ENCODE data around the gene AK6.
"Not testable (repeated sequence)": the region's sequence is repeated elsewhere in the genome, so short reads cannot be mapped to it uniquely, and the experiment has no call there.

Gene AK6

GRCh38 chr5:69335341-69335935 is 33.9 kb downstream of the AK6 start:
- DNase-seq (ENCODE audit: low spot score), result no peak

GRCh38 chr5:69334793-69335268 is 34.5 kb downstream of the AK6 start:
- DNase-seq (ENCODE audit: low spot score), result peak; percentile 76

GRCh38 chr5:69333668-69334315 is 35.5 kb downstream of the AK6 start:
- not testable (repeated sequence) for DNase-seq (ENCODE audit: low spot score)

GRCh38 chr5:69331528-69332445 is 37.5 kb downstream of the AK6 start:
- peak; percentile 34 for DNase-seq (ENCODE audit: low spot score)

GRCh38 chr5:69329905-69330489 is 39.3 kb downstream of the AK6 start:
- DNase-seq (ENCODE audit: low spot score), result no peak

- no peak for DNase-seq (ENCODE audit: low spot score)
These were observed 43.0 kb downstream of the AK6 start for GRCh38 chr5:69326365-69326764.

- no peak for DNase-seq (ENCODE audit: low spot score)
These were observed 51.9 kb downstream of the AK6 start for GRCh38 chr5:69317391-69317790.

- no peak for DNase-seq (ENCODE audit: low spot score)
These were observed 53.3 kb downstream of the AK6 start for GRCh38 chr5:69315972-69316371.

GRCh38 chr5:69313428-69313827 is 55.9 kb downstream of the AK6 start:
- DNase-seq (ENCODE audit: low spot score), result no peak

GRCh38 chr5:69312459-69313160 is 56.7 kb downstream of the AK6 start:
- DNase-seq (ENCODE audit: low spot score), result no peak

- DNase-seq (ENCODE audit: low spot score), result no peak
These were observed 59.9 kb downstream of the AK6 start for GRCh38 chr5:69309380-69309779.

- no peak for DNase-seq (ENCODE audit: low spot score)
These were observed 61.2 kb downstream of the AK6 start for GRCh38 chr5:69308046-69308553.

- DNase-seq (ENCODE audit: low spot score), result no peak
These were observed 63.8 kb downstream of the AK6 start for GRCh38 chr5:69305512-69305911.
